ENCODE data around the gene C5AR2.
"Not testable (repeated sequence)": the region's sequence is repeated elsewhere in the genome, so short reads cannot be mapped to it uniquely, and the experiment has no call there.

C5AR2 gene

DNA sequence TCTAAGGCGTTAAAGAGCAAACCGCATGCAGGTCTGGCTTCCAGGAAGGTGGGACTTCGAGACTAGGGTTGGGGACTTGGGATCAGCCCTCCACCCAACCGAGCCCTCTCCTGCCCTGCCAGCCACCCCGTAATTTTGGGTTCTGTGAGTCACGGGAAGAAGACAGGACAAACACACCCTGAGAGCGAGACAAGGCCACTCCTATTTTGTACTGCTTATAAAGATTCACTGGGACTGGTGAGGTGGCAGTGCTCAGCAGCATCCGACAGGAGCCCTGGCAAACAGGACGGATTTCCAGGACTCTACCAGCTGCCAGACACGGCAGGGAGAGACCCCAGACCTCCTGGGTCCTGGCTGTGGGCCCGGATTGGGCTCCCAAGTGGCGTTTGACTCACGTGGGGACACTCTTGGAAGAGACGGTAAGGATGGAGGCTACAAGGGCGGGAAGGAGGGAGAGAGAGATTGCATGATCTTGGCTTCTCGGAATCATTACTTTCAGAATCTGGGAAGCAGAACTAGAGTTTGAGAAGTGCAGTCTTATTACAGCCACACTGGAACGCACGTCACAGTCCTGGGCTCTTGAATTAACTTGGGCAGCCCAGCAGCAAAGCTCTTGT is at the start of gene C5AR2:
C5AR2 (plus strand) TSS at position 245 of the 617 bp plus-strand sequence. CDS start 8,625 bp downstream, outside the sequence.
- DNase-seq (ENCODE audit: low read depth in 2 of 2): no peak

DNA sequence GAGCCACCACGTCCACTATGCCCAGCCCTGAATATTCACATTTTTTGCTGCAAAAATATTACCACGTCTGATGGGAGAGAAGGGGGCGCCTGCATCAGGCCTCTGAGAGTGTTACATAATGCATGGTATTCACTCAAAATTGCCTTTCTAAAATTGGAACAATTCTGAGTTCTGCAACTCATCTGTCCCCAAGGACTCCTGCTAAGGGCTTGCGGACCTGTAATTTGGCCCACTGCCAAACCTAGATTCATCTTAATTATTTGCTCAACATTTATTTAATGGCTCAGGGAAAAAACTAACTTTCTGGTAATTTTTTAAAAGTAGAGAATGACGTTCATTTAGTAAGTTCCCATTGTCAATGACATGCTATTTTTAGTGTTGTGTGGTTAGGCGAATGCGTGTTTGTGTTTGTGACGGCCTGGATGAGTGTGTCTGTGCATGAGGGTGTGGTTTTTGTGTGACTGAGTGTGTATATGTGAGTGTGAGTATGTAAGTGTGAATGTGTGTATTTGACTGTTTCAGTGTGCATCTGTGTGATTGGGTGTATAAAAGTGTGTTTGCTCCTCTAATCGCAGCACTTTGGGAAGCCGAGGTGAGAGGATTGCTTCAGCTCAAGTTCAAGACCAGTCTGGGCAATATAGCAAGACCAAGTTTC is 48.4 kb upstream of the C5AR2 start:
- DNase-seq (ENCODE audit: low read depth in 2 of 2): no peak

DNA sequence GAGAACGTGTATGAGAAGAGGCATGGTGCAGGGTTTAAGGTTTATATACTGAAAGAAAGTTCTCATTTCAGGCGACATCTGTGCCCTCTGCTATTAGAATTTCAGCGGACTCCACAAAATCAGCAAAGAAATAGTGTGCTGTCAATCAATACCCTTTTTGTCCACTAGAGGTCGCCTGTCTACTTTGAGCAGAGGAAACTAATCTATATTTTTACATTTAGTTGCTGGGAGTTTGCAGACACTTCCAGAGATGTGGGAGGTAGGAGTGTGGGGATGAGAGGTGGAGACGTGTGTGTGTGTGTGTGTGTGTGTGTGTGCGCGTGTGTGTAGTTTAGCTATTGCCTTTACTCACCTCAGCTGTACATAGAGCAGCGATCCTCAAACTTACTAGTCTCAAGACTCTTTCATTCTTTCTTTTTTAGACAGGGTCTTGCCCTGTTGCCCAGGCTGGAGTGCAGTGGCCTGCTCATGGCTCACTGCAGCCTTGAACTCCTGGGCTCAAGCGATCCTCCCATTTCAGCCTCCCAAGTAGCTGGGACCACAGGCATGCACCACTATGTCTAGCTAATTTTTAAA is 47.6 kb upstream of the C5AR2 start:
- DNase-seq (ENCODE audit: low read depth in 2 of 2): peak in 1 of 2 donors; percentile 60

DNA sequence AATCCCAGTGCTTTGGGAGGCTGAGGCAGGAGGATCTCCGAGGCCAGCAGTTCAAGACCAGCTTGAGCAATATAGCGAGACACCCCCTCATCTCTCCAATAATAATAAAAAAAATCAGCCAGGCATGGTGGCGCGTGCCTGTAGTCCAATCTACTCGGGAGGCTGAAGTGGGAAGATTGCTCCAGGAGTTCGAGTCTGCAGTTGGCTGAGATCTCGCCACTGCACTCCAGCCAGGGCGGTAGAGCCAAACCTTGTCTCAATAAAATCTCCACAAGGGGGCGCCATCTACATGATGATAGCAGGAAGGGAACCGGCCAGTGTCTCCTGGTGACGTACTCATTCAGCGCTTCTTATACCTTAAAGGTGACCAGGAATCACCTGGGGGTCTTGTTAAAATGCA is 35.9 kb upstream of the C5AR2 start:
- DNase-seq (ENCODE audit: low read depth in 2 of 2): peak; percentile 62 to 87

DNA sequence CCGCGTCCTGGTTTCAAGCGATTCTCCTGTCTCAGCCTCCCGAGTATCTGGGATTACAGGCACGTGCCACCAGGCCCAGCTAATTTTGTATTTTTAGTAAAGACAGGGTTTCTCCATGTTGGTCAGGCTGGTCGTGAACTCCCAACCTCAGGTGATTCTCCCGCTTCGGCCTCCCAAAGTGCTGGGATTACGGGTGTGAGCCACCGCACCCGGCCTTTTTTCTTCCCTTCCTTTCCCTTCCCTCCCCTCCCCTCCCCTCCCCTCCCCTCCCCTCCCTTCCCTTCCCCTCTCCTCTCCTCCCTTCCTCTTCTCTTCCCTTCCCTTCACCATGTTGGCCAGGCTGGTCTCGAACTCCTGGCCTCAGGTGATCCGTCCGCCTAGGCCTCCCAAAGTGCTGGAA is 31.1 kb upstream of the C5AR2 start:
- not testable (repeated sequence) for DNase-seq (ENCODE audit: low read depth in 2 of 2)

DNA sequence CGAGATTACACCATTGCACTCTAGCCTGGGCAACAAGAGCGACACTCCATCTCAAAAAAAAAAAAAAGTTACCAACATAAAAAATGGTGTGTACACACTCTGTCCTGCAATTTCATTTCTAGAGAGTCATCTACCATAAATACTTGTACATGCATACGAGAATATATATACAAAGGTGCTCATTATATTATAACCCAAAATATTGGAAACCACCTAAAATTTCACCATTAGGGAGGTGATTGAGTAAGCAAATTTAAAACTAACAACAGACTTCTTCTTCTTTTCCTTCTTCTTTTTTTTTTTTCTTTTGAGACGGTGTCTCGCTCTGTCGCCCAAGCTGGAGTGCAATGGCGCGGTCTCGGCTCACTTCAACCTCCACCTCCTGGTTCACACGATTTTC is 29.7 kb upstream of the C5AR2 start:
- no peak for DNase-seq (ENCODE audit: low read depth in 2 of 2)

DNA sequence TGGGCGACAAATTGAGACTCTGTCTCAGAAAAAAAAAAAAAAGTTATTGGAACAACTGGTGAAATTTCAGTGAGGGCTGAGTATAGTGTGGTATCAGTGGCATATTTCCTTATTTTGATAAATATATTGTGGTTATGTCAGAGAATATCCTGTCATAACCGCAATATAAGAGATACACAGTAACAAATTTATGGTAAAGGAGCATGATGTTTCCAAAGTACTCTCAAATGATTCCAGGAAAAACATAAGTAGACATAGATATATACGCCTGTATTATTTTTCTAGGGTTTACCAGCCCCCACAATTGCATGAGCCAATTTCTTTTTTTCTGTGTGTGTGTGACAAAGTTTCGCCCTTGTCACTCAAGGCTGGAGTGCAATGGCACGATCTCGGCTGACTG is 28.0 kb upstream of the C5AR2 start:
- no peak for DNase-seq (ENCODE audit: low read depth in 2 of 2)

DNA sequence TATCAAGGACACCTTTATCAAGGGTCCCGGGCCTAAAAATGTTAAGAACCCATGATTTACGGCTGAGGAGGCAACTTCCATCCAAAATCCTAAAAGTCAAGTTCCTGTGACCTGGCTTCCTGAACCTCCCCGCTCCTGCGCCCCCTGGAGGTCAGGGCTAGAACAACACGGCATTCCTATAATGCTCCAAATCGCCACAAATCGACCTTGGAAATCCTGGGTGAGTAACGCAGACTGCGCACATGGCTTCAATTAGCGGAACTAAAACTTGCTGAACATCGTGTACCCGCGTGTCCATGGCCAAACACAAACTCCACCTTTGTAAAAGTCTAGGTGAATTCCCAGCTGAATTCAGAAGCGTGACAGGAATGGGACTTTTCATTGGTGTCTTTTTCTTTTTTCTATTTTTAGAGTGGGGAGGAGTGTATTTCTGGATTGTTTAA is 26.6 kb upstream of the C5AR2 start:
- DNase-seq (ENCODE audit: low read depth in 2 of 2): peak; percentile 41 to 57

DNA sequence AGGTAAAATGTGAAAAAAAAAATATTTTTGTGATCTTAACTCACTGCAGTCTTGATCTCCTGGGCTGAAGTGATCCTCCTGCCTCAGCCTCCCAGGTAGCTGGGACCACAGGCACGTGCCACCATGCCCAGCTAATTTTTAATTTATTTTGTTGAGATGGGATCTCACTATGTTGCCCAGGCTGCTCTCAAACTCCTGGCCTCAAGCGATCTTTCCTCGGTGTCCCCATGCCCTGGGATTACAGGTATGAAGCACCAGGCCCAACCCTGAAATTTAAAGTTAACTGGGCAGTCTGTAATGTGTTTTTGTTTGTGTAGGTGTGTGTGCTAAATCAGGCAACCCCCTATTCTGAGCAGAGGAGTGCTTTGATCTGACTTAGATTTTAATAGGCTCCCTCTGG is 25.7 kb upstream of the C5AR2 start:
- no peak for DNase-seq (ENCODE audit: low read depth in 2 of 2)

DNA sequence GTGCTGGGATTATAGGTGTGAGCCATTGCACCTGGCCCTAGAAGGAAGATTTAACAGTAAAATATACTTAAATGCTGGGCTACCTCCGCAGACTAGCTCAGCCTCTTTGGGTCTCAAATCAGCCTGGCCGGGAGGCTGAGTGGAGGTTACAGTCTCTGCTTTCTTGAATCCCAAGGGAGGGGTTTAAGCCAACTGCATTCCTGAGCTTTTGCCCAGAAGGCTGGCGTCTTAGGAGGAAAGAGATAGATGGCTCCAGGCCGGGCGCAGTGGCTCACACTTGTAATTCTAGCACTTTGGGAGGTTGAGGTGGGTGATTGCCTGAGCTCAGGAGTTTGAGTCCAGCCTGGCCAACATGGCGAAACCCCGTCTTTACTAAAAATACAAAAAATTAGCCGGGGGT is 22.9 kb upstream of the C5AR2 start:
- no peak for DNase-seq (ENCODE audit: low read depth in 2 of 2)

DNA sequence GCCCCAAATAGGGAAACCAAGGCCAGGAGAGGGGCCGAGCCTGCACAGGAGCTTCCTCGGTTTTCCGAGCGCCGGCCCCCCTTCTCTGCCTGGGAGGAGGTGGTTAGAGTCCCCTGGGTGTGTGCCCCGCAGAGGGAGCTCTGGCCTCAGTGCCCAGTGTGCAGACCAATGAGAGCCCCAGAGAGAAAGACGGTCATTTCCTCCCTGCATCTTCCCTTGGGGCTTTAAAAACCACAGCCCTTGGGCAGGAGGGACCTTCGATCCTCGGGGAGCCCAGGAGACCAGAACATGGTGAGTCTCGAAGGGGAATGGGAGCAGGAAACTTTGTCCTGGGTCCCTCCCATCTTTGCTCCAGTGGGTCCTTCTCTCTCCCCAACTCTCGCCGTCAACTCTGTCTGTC is 22.4 kb upstream of the C5AR2 start, which contains the start of gene C5AR1:
C5AR1 (plus strand) TSS at position 254 of the 400 bp plus-strand sequence; CDS start at position 289, 35 bp downstream.
- no peak for DNase-seq (ENCODE audit: low read depth in 2 of 2)

DNA sequence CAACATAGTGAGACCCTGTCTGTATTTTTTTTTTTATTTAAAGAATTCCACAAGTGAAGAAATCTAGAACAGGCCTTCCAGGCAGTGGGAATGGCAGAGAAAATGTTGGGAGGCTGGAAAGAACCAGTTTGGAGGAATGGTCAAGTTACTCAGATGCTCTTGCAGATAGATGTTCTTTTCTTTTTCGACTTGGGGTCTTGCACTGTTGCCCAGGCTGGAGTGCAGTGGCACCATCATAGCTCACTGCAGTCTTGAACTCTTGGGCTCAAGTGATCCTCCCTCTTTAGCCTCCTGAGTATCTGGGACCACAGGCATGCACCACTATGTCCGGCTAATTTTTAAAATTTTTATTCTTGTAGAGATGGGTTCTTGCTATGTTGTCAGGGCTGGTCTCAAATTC is 21.7 kb upstream of the C5AR2 start:
- DNase-seq (ENCODE audit: low read depth in 2 of 2): no peak

DNA sequence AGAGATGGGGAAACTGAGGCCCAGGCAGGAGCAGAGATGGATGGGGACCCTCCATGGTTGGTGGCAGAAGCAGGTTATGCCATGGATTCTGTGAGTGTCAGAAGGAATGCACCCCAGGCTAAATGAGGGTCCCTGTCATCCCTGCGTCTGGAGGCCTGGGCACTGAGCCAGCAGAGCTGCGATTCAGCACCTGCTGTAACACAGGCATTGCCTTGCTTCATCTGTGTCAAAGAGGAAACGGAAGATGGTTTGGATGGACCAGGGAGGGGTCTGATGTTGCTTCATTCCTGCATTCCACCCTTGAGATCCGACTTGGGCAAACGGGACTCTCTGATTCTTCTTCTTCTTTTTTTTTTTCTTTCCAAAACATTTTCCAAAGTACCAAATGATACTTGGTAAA is 21.2 kb upstream of the C5AR2 start:
- no peak for DNase-seq (ENCODE audit: low read depth in 2 of 2)

DNA sequence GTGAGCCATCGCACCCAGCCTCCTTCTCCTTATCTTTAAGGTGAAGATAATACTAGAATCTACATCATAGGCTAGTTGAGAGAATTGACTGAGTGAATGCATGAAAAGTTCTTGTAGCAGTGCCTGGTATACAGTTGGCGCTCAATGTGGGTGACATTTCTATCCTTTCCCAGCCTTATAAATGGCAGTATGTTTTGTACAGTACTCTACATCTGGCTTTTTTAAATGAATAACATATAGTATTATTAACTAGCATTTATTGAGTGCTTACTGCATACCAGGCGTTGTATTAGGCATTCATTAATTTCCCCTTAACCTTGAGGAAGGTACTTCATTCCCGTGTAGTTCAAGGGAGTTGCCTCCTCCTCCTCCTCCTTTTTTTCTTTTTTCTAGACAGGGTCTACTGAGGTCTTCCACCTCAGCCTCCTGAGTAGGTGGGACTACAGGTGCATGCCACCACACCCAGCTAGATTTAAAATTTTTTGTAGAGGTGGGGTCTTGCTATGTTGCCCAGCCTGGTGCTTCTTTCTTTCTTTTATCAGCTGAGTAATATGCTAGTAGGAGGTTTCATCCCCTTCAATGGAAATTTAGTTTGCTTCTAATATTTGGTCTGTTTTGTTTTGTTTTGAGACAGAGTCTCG is 19.5 kb upstream of the C5AR2 start:
- no peak for DNase-seq (ENCODE audit: low read depth in 2 of 2)

DNA sequence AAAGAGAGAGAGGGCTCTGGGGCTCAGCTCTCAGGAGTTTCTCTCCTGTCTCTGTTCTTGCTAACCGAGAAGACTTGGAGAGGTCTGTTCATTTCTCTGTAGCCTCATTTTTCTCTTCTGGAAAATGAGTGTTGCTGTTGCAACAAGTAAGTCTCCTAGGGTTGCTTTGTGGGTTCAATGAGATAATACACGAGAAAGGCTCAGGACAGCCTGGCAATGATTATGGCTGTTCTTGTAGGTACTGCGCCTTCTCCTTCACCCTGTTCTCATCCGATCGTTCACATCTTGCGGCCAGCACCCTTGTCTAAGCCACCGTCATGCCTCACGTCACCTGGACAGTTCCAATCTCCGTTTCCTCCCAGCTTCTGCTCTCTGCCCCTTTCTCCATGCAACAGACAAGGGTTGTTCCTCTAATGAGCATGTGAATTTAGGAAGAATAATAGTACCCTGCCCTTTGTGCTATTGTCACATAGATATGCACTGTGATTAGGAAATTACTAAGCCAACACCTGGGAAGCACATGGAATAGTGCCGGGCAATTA is 18.1 kb upstream of the C5AR2 start:
- DNase-seq (ENCODE audit: low read depth in 2 of 2): no peak

DNA sequence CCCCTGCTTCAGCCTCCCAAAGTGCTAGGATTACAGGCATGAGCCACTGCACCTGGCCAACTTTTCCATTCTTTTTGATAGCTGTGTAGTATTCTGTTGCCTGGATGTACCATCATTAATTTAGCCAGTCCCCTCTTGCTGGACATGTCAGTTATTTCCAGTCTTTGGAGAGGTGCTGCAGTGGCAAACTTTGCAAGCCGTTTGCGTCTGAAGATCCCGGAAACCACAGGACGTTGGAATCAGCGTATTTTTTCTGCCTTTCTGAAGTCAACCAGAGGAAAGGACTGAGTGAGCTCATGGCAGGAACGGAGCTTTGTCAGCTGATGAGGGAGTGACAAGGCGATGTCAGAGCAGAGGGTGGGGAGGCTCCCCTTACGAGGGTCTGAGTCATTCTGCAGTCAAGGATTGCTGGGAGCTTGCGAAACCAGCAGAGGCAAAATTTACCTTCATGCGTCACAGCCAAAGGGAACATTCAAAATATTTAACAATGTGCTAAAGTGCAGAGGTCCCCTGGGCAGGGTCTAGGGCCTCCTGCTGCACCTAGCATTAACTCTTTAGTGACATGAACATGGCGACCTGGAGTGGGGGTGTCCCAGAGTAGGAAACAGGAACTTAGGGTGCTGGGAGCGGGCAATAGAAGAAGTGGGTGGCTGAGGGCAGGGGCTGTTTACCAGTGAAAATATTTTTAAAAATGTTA is 16.7 kb upstream of the C5AR2 start:
- DNase-seq (ENCODE audit: low read depth in 2 of 2): peak in 1 of 2 donors; percentile 30

DNA sequence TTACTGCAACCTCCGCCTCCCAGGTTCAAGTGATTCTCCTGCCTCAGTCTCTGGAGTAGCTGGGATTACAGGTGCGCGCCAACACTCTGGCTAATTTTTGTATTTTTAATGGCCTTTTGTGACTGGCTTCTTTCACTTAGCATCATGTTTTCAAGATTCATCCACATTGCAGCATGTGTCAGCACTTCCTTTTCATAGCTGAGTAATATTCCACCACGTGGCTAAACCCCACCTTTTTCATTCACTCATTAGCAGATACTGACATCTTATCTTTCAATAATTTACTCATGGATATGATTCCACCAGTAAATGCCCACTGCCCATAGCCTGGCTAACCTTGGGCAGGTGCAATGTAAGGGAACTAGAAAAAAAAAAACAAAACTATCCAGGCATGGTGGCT is 15.5 kb upstream of the C5AR2 start:
- no peak for DNase-seq (ENCODE audit: low read depth in 2 of 2)

DNA sequence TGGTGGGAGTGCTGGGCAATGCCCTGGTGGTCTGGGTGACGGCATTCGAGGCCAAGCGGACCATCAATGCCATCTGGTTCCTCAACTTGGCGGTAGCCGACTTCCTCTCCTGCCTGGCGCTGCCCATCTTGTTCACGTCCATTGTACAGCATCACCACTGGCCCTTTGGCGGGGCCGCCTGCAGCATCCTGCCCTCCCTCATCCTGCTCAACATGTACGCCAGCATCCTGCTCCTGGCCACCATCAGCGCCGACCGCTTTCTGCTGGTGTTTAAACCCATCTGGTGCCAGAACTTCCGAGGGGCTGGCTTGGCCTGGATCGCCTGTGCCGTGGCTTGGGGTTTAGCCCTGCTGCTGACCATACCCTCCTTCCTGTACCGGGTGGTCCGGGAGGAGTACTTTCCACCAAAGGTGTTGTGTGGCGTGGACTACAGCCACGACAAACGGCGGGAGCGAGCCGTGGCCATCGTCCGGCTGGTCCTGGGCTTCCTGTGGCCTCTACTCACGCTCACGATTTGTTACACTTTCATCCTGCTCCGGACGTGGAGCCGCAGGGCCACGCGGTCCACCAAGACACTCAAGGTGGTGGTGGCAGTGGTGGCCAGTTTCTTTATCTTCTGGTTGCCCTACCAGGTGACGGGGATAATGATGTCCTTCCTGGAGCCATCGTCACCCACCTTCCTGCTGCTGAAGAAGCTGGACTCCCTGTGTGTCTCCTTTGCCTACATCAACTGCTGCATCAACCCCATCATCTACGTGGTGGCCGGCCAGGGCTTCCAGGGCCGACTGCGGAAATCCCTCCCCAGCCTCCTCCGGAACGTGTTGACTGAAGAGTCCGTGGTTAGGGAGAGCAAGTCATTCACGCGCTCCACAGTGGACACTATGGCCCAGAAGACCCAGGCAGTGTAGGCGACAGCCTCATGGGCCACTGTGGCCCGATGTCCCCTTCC is 11.8 kb upstream of the C5AR2 start:
- DNase-seq (ENCODE audit: low read depth in 2 of 2): no peak

DNA sequence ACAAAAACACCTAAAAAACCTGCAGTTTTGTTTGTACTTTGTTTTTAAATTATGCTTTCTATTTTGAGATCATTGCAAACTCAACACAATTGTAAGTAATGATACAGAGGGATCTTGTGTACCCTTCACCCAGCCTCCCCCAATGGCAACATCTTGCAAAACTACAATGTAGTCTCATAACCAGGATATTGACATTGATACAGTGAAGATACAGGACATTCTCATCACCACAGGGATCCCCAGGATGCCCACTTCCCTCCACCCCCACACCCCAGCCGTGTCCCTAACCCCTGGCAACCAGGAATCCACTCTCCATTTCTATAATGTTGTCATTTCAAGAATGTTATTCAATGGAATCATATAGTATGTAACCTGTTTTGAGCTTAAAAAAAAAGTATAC is 10.3 kb upstream of the C5AR2 start:
- no peak for DNase-seq (ENCODE audit: low read depth in 2 of 2)

DNA sequence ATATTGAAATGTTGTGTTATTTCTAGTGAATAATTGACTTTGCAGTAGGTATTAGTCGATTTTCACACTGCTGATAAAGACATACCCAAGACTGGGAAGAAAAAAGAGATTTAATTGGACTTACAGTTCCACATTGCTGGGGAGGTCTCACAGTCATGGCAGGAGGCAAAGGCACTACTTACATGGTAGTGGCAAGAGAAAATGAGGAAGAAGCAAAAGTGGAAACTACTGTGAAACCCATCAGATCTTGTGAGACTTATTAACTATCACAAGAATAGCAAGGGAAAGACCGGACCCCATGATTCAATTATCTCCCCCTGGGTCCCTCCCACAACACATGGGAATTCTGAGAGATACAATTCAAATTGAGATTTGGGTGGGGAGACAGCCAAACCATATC is 9.9 kb upstream of the C5AR2 start:
- DNase-seq (ENCODE audit: low read depth in 2 of 2): no peak

DNA sequence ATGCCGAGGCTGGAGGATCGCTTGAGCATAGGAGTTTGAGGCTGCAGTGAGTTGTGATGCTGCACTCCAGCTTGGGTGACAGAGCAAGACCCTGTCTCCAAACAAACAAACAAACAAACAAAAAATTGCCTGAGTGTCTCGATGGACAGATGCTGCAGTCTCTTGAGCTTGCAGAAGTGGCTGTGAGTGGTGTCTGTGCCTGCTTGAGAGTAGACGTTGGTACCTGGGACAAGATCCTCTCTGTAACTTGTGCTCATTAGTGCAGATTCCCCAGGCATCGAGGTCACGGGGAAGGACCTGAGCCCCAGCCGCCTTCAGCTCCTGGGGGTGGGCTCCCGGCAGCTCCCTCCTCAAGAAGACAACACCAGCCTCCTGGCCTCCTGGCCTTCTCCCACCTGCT is 8.6 kb upstream of the C5AR2 start:
- DNase-seq (ENCODE audit: low read depth in 2 of 2): no peak

Data from activated CD4-positive, alpha-beta T cell treated with anti-CD3 and anti-CD28 coated beads for 24 hours (primary cell).